DOHH2 (cell line): ENCODE measurements around the gene BRMS1.

Experiments used
- CTCF ChIP-seq: fragments of 200-600 bp; sonication (generic); IDR thresholded peaks from one replicate; pipeline ENCODE4 v1.5.1; 2014; ENCODE audit warnings: antibody characterized with exemption, mild to moderate bottlenecking, low read depth, low read length; ENCODE audit not compliant: poor library complexity, severe bottlenecking
- EZH2phosphoT487 ChIP-seq: fragments of 200-600 bp; sonication (generic); IDR thresholded peaks from 2 replicates; pipeline ENCODE4 v1.6.1; 2017; ENCODE audit warnings: borderline replicate concordance, mild to moderate bottlenecking, antibody characterized with exemption, low read length, moderate library complexity, mixed read lengths

GRCh38 chr11:66360406-66361073, 15.6 kb upstream of the BRMS1 start:
- TF ChIP-seq CTCF: no peak
- no peak for TF ChIP-seq EZH2phosphoT487
